HepG2 (cell line): ENCODE results near the gene CALML4. TPM values are rescaled to one million over a fixed set of nuclear protein-coding genes. Genes with fewer than 3 reads are reported as not detected.

ENCODE experiments used
- ATAC-seq: fragments of 200-7000 bp; cut with Tn5 transposase; 3 replicates; pipeline ENCODE4 v1.9.1; 2020; ENCODE audit warnings: mild to moderate bottlenecking, moderate library complexity
- BruUV-seq: library from RNA; stranded (reverse); fragments of 400-500 nt; replicated peaks from 2 replicates; lab custom pipeline; 2021; lab: Mats Ljungman, UMichigan
- CTCF ChIA-PET: fragments of 300-600 bp; formaldehyde crosslinking; extraction: SDS; loops from one replicate; lab custom pipeline; 2021; ENCODE audit warnings: low total read pairs, inconsistent platforms, low intra/inter-chr PET ratio; lab: Yijun Ruan, JAX
- POLR2A ChIA-PET: fragments of 350-600 bp; sonication (Branson Sonifier 250); formaldehyde crosslinking; loops from one replicate; lab custom pipeline; 2020; ENCODE audit warnings: antibody characterized with exemption, inconsistent platforms; lab: Yijun Ruan, JAX
- DNase-seq: peaks from one replicate; pipeline ENCODE4 v3.0.0-alpha.2; 2015; ENCODE audit warnings: low spot score
- FAIRE-seq: peaks from 3 replicates; lab custom pipeline; 2011; peaks lifted over from hg19 to GRCh38; lab: Jason Lieb, UNC
- H2AFZ ChIP-seq: one replicate; pipeline ENCODE4 v1.6.1; 2011; ENCODE audit warnings: low read length, inconsistent platforms
- H3K27ac ChIP-seq: fragments of 300-600 bp; 3 replicates; pipeline ENCODE4 v1.8.0; 2011; ENCODE audit warnings: mixed run types, mild to moderate bottlenecking, mixed read lengths, low read length, inconsistent platforms; ENCODE audit not compliant: insufficient read depth; ENCODE audit errors: extremely low read length
- H3K27me3 ChIP-seq, 2 experiments: fragments of 200-600 bp in 1 of 2; 2 replicates in 1 of 2; 3 replicates in 1 of 2; pipeline versions ENCODE4 v1.6.0 to v1.8.0; 2011; ENCODE audit warnings: low read length in 2 of 2, mild to moderate bottlenecking in 2 of 2, moderate library complexity in 2 of 2, inconsistent platforms in 1 of 2; ENCODE audit not compliant: insufficient read depth in 2 of 2, control insufficient read depth in 1 of 2
- H3K36me3 ChIP-seq, 2 experiments: fragments of 200-600 bp in 1 of 2; replicated peaks in 1 of 2; 2 replicates in 1 of 2; 3 replicates in 1 of 2; pipeline versions ENCODE4 v1.5.1 to v1.8.0; 2011; ENCODE audit warnings: low read length in 2 of 2, inconsistent platforms in 1 of 2; ENCODE audit not compliant: insufficient read depth in 2 of 2, control insufficient read depth in 1 of 2
- H3K4me1 ChIP-seq: 2 replicates; pipeline ENCODE4 v1.5.1; 2012; ENCODE audit warnings: low read length, inconsistent platforms; ENCODE audit not compliant: insufficient read depth
- H3K4me2 ChIP-seq: 2 replicates; pipeline ENCODE4 v1.6.0; 2011; ENCODE audit warnings: low read depth, low read length, inconsistent platforms
- H3K4me3 ChIP-seq, 3 experiments: fragments of 200-600 bp in 1 of 3; sonication (generic), shearing (Covaris generic) in 1 of 3; replicated peaks in 1 of 3; 2 replicates each; pipeline ENCODE4 v1.5.1; 2011 to 2016; ENCODE audit warnings: low read length in 3 of 3, inconsistent platforms in 2 of 3, low read depth in 2 of 3, mild to moderate bottlenecking in 2 of 3, control low read depth in 1 of 3, mixed read lengths in 1 of 3; ENCODE audit not compliant: insufficient read depth in 1 of 3
- H3K79me2 ChIP-seq: one replicate; pipeline ENCODE4 v1.6.1; 2011; ENCODE audit warnings: low read length, inconsistent platforms; ENCODE audit not compliant: insufficient read depth
- H3K9ac ChIP-seq: 2 replicates; pipeline ENCODE4 v1.6.0; 2011; ENCODE audit warnings: mild to moderate bottlenecking, low read depth, low read length, inconsistent platforms; ENCODE audit not compliant: insufficient read depth
- H3K9me3 ChIP-seq: 2 replicates; pipeline ENCODE4 v1.5.1; 2012; ENCODE audit warnings: mild to moderate bottlenecking, low read length
- H4K20me1 ChIP-seq: 2 replicates; pipeline ENCODE4 v1.6.0; 2011; ENCODE audit warnings: inconsistent platforms, mild to moderate bottlenecking, low read length, moderate library complexity; ENCODE audit not compliant: insufficient read depth
- CREB3 ChIP-seq: sonication (generic); formaldehyde crosslinking; IDR thresholded peaks from 2 replicates; pipeline ENCODE4 v1.5.0; 2020; ENCODE audit warnings: missing genetic modification reagents
- FOXK2 ChIP-seq: fragments of 450-650 bp; IDR thresholded peaks from 2 replicates; pipeline ENCODE4 v1.6.1; 2016
- HDAC2 ChIP-seq: sonication (generic); formaldehyde crosslinking; IDR thresholded peaks from 2 replicates; pipeline ENCODE4 v1.4.0; 2020; ENCODE audit warnings: missing genetic modification reagents
- MXD4 ChIP-seq: IDR thresholded peaks from 2 replicates; pipeline ENCODE4 v1.6.1; 2016; ENCODE audit warnings: mild to moderate bottlenecking, missing biosample characterization, missing genetic modification reagents
- ONECUT2 ChIP-seq: sonication (generic); formaldehyde crosslinking; IDR thresholded peaks from 2 replicates; pipeline ENCODE4 v1.4.0; 2020; ENCODE audit warnings: missing genetic modification reagents
- THAP11 ChIP-seq: IDR thresholded peaks from 2 replicates; pipeline ENCODE4 v1.6.1; 2016; ENCODE audit warnings: missing biosample characterization, missing genetic modification reagents
- ZFP90 ChIP-seq: sonication (generic); formaldehyde crosslinking; IDR thresholded peaks from 2 replicates; pipeline ENCODE4 v1.8.0; 2022; ENCODE audit warnings: missing genetic modification reagents, mild to moderate bottlenecking, inconsistent platforms, borderline replicate concordance
- ZNF17 ChIP-seq: sonication (generic); formaldehyde crosslinking; IDR thresholded peaks from 2 replicates; pipeline ENCODE4 v1.5.0; 2020; ENCODE audit warnings: mild to moderate bottlenecking, missing genetic modification reagents
- ZNF557 ChIP-seq: sonication (generic); formaldehyde crosslinking; IDR thresholded peaks from 2 replicates; pipeline ENCODE4 v1.4.0; 2020; ENCODE audit warnings: missing genetic modification reagents
- ZNF558 ChIP-seq: sonication (generic); formaldehyde crosslinking; IDR thresholded peaks from 2 replicates; pipeline ENCODE4 v1.9.0; 2022; ENCODE audit warnings: mild to moderate bottlenecking, missing genetic modification reagents, borderline replicate concordance
- ZNF7 ChIP-seq: IDR thresholded peaks from 2 replicates; pipeline ENCODE4 v1.6.1; 2016; ENCODE audit warnings: missing biosample characterization, missing genetic modification reagents
- ZNF781 ChIP-seq: sonication (generic); formaldehyde crosslinking; IDR thresholded peaks from 2 replicates; pipeline ENCODE4 v1.5.1; 2020; ENCODE audit warnings: borderline replicate concordance, mild to moderate bottlenecking, missing genetic modification reagents; ENCODE audit errors: not compliant biosample characterization
- ZNF782 ChIP-seq: sonication (generic); formaldehyde crosslinking; IDR thresholded peaks from 2 replicates; pipeline ENCODE4 v1.4.0; 2020; ENCODE audit warnings: missing genetic modification reagents, mild to moderate bottlenecking, borderline replicate concordance
- WGBS: methylation state at CpG from one replicate; pipeline ENCODE4 v1.1.6; 2017; ENCODE audit warnings: low lambda C conversion rate; 5-methylcytosine and 5-hydroxymethylcytosine counted together
- in situ Hi-C: cut with HindIII; loops from 2 replicates; pipeline ENCODE4 v1.10.0; 2017; ENCODE audit warnings: low pct_unique_long_range_greater_than_20kb; ENCODE audit not compliant: extremely low pct_ligation_motif_present
- intact Hi-C: fragments of 100-400 bp; cut with micrococcal nuclease; formaldehyde crosslinking; loops from one replicate; pipeline ENCODE4 v1.10.0; 2022; ENCODE audit not compliant: unreplicated experiment
- polyA plus RNA-seq, 8 experiments: library from polyadenylated mRNA; depleted of rRNA in 3 of 8; stranded (reverse) in 7 of 8; unstranded in 1 of 8; fragments of >200 nt; fragmentation: Illumina TruSeq in 4 of 8; extraction: Trizol in 4 of 8; gene quantifications; 2 replicates each; pipeline versions ENCODE4 v1.2.1 to v1.2.3, GENCODE V29; 2011 to 2016; ENCODE audit warnings: low read depth in 4 of 8, missing spikeins in 1 of 8, mixed read lengths in 1 of 8; ENCODE audit not compliant: insufficient read depth in 1 of 8
- total RNA-seq, 5 experiments: library from RNA; depleted of rRNA; stranded (reverse); fragments of >200 nt; fragmentation: Illumina TruSeq; extraction: Trizol; gene quantifications; 2 replicates each; pipeline ENCODE4 v1.2.3, GENCODE V29; 2016; ENCODE audit warnings: low read depth in 1 of 5
- TF ChIP-seq, protein P1 (sequence below): sonication (generic); formaldehyde crosslinking; IDR thresholded peaks from 2 replicates; pipeline ENCODE4 v1.4.0; 2020; ENCODE audit warnings: missing genetic modification reagents
- TF ChIP-seq, protein P2 (sequence below): sonication (generic); formaldehyde crosslinking; conservative IDR thresholded peaks from 2 replicates; pipeline ENCODE4 v1.8.0; 2022; ENCODE audit warnings: low read depth, missing genetic modification reagents

The CALML4 gene
- total and polyA plus RNA-seq, 2 of the 13 experiments (the other 11 are each of a cell fraction or from before 2014, with no cell fraction given), result 3.6 to 8.7 TPM

- ATAC-seq (no peak), DNase-seq (no peak), FAIRE-seq (no peak)
- no peak overlapping the region for H3K27ac ChIP-seq
- intact Hi-C loops, result no loop called here
- H3K9ac ChIP-seq, result no peak overlapping the region
- in situ Hi-C loops, result no loop called here
- H3K27me3 ChIP-seq, result no peaks in the 10 kb centered on the region
- no peaks in the 10 kb centered on the region for H3K79me2 ChIP-seq
- BruUV-seq, result no TSS peak
- ChIA-PET POLR2A (no interaction called here), CTCF (no interaction called here)
- no peak overlapping the region for H3K4me3 ChIP-seq
- H3K4me1 ChIP-seq, result no peaks in the 10 kb centered on the region
- H4K20me1 ChIP-seq, result no peaks in the 10 kb centered on the region
- WGBS, result 14% methylated on average over 5 of the region's 5 CpGs
- peaks cover 8% of the 10 kb centered on the region for H3K9me3 ChIP-seq
- no peak overlapping the region for H3K4me2 ChIP-seq
- no peaks in the 10 kb centered on the region for H3K36me3 ChIP-seq
- TF ChIP-seq ZNF781 (CRISPR knock-in tag), result no peak
- no peak for TF ChIP-seq THAP11 (CRISPR knock-in tag)
- TF ChIP-seq, protein P1, sequence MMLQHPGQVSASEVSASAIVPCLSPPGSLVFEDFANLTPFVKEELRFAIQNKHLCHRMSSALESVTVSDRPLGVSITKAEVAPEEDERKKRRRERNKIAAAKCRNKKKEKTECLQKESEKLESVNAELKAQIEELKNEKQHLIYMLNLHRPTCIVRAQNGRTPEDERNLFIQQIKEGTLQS, result no peak
- no peak for TF ChIP-seq ZNF7 (CRISPR knock-in tag)
- no peak for TF ChIP-seq ZNF558 (CRISPR knock-in tag)
- TF ChIP-seq ZNF17 (CRISPR knock-in tag), result no peak
- H2AFZ ChIP-seq, result no peak overlapping the region
Measured at GRCh38 chr15:68241088-68241935, 36.2 kb upstream of the CALML4 start.

- Histone ChIP-seq H4K20me1 (no peaks in the 10 kb centered on the region), H3K27me3 (0 out of 5 replicates have a peak, but pooled peaks cover 0 to 3% of the 10 kb centered on the region in 2 experiments), H3K4me1 (peaks cover 11% of the 10 kb centered on the region), H3K27ac (no peak overlapping the region), H3K4me2 (no peak overlapping the region), H3K4me3 (no peak overlapping the region), H3K9me3 (peaks cover under 1% of the 10 kb centered on the region; the same call in 1 of the 2 replicates), H3K36me3 (no peaks in the 10 kb centered on the region), H3K79me2 (no peaks in the 10 kb centered on the region), H3K9ac (no peak overlapping the region), H2AFZ (no peak overlapping the region)
- CTCF ChIA-PET, result no interaction called here
- ATAC-seq, result no peak
- in situ Hi-C loops (no loop called here), intact Hi-C loops (no loop called here)
- BruUV-seq, result no TSS peak
- no peak for FAIRE-seq
- POLR2A ChIA-PET, result no interaction called here
- DNase-seq, result no peak
- TF ChIP-seq ZNF782 (CRISPR knock-in tag), result no peak
- no peak for TF ChIP-seq ZNF557
- TF ChIP-seq FOXK2, result no peak
- TF ChIP-seq, protein P2, sequence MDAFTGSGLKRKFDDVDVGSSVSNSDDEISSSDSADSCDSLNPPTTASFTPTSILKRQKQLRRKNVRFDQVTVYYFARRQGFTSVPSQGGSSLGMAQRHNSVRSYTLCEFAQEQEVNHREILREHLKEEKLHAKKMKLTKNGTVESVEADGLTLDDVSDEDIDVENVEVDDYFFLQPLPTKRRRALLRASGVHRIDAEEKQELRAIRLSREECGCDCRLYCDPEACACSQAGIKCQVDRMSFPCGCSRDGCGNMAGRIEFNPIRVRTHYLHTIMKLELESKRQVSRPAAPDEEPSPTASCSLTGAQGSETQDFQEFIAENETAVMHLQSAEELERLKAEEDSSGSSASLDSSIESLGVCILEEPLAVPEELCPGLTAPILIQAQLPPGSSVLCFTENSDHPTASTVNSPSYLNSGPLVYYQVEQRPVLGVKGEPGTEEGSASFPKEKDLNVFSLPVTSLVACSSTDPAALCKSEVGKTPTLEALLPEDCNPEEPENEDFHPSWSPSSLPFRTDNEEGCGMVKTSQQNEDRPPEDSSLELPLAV (CRISPR knock-in tag), result no peak
- no peak for TF ChIP-seq ONECUT2 (CRISPR knock-in tag)
- no peak for TF ChIP-seq ZFP90 (CRISPR knock-in tag)
- TF ChIP-seq MXD4, result no peak
- no peak for TF ChIP-seq CREB3 (CRISPR knock-in tag)
- TF ChIP-seq HDAC2 (CRISPR knock-in tag), result no peak
Measured at GRCh38 chr15:68239025-68239424, 33.9 kb upstream of the CALML4 start.
